Upper lobe of left lung (tissue), 6 donors: ENCODE results near the gene MAN1A1. TPM values are rescaled to one million over a fixed set of nuclear protein-coding genes. Genes with fewer than 3 reads are reported as not detected.
"Not testable (repeated sequence)": the region's sequence is repeated elsewhere in the genome, so short reads cannot be mapped to it uniquely, and the experiment has no call there.

Experiments used
- ATAC-seq, 2 donors: fragments of 200-7000 bp; cut with Tn5 transposase; one replicate each; pipeline ENCODE4 v1.9.1; 2022; ENCODE audit warnings: mild to moderate bottlenecking in 2 of 2, moderate library complexity in 2 of 2; ENCODE audit not compliant: low FRiP score in 2 of 2
- DNase-seq, 2 donors: peaks; one replicate each; pipeline ENCODE4 v3.0.0-alpha.2; 2019 to 2020
- H3K27ac ChIP-seq, 4 donors: fragments of 200-600 bp; sonication (generic); one replicate each; pipeline ENCODE4 v1.5.1; 2016 to 2019
- H3K27me3 ChIP-seq, 4 donors: fragments of 200-600 bp; sonication (generic); one replicate each; pipeline ENCODE4 v1.5.1; 2017 to 2019
- H3K36me3 ChIP-seq, 4 donors: fragments of 200-600 bp; sonication (generic); one replicate each; pipeline ENCODE4 v1.5.1; 2016 to 2019
- H3K4me1 ChIP-seq, 4 donors: fragments of 200-600 bp; sonication (generic); one replicate each; pipeline ENCODE4 v1.5.1; 2018 to 2019
- H3K4me3 ChIP-seq, 4 donors: fragments of 200-600 bp; sonication (generic); one replicate each; pipeline ENCODE4 v1.5.1; 2017 to 2019; ENCODE audit warnings: mild to moderate bottlenecking in 2 of 4, moderate library complexity in 1 of 4
- H3K9me3 ChIP-seq, 4 donors: fragments of 200-600 bp; sonication (generic); one replicate each; pipeline ENCODE4 v1.5.1; 2018 to 2019
- CTCF ChIP-seq, 6 experiments: fragments of 450-650 bp in 4 of 6; fragments of 200-600 bp in 2 of 6; sonication (generic) in 2 of 6; IDR thresholded peaks; one replicate each; pipeline ENCODE4 v1.5.1; 2016 to 2019; ENCODE audit warnings: antibody characterized with exemption in 6 of 6
- EP300 ChIP-seq, 4 donors: sonication (generic); formaldehyde crosslinking; IDR thresholded peaks; one replicate each; pipeline ENCODE4 v1.5.1; 2017; ENCODE audit warnings: antibody characterized with exemption in 4 of 4, control low read depth in 2 of 4
- POLR2A ChIP-seq, 4 donors: fragments of 450-650 bp; IDR thresholded peaks; one replicate each; pipeline ENCODE4 v1.5.1; 2016 to 2017; ENCODE audit warnings: antibody characterized with exemption in 4 of 4, mild to moderate bottlenecking in 2 of 4
- POLR2AphosphoS5 ChIP-seq, 2 donors: sonication (generic); formaldehyde crosslinking; IDR thresholded peaks; one replicate each; pipeline ENCODE4 v1.5.1; 2017; ENCODE audit warnings: antibody characterized with exemption in 2 of 2
- WGBS, 2 donors: methylation state at CpG; one replicate each; pipeline ENCODE4 v1.1.5; 2017 to 2018; 5-methylcytosine and 5-hydroxymethylcytosine counted together
- total RNA-seq, 6 donors: library from RNA; depleted of rRNA in 4 of 6; stranded (reverse); fragments of >200 nt in 4 of 6; gene quantifications; one replicate each; pipeline versions ENCODE4 v1.1.0 to v1.2.1, GENCODE V29; 2016 to 2021
- donor health status: DM: no; HTN: no; CAD: no; lungs with moderate emphysema.
- donor health status: DM: no; HTN: yes; CAD: no; lungs with severe emphysema.

MAN1A1 gene
- total RNA-seq, 6 donors from 2014 or later: 61.8 to 98.6 (median 79.1) TPM

- Histone ChIP-seq H3K9me3 (peaks cover 0 to 4% (median 0%) of the 10 kb centered on the region in 4 donors), H3K4me3 (no peak overlapping the region), H3K36me3 (no peaks in the 10 kb centered on the region), H3K27ac (no peak overlapping the region), H3K4me1 (no peaks in the 10 kb centered on the region), H3K27me3 (no peaks in the 10 kb centered on the region)
- DNase-seq: no peak
- no peak for ATAC-seq
- TF ChIP-seq CTCF (IDR thresholded peaks at IDR 0.05) (no peak), POLR2A (IDR thresholded peaks at IDR 0.05) (no peak), POLR2AphosphoS5 (IDR thresholded peaks at IDR 0.05) (no peak)
These were observed 34.9 kb upstream of the MAN1A1 start for GRCh38 chr6:119384444-119384843.

- ATAC-seq (no peak), DNase-seq (no peak)
- no peaks in the 10 kb centered on the region for H3K36me3 ChIP-seq
- no peak overlapping the region for H3K27ac ChIP-seq
- H3K9me3 ChIP-seq: no peaks in the 10 kb centered on the region
- TF ChIP-seq CTCF (IDR thresholded peaks at IDR 0.05): no peak
- no peak for TF ChIP-seq POLR2A (IDR thresholded peaks at IDR 0.05)
- no peak for TF ChIP-seq EP300 (IDR thresholded peaks at IDR 0.05)
- no peak for TF ChIP-seq POLR2AphosphoS5 (IDR thresholded peaks at IDR 0.05)
- H3K4me3 ChIP-seq: no peak overlapping the region
- H3K27me3 ChIP-seq: no peaks in the 10 kb centered on the region
- no peaks in the 10 kb centered on the region for H3K4me1 ChIP-seq
These were observed 30.2 kb upstream of the MAN1A1 start for GRCh38 chr6:119379809-119380208.

- H3K9me3 ChIP-seq, H3K27me3 ChIP-seq, H3K4me1 ChIP-seq, H3K27ac ChIP-seq, H3K4me3 ChIP-seq, ATAC-seq, DNase-seq, H3K36me3 ChIP-seq: not testable (repeated sequence)
- WGBS, 2 donors: 88 to 100% methylated on average over 1 of the region's 1 CpG
These were observed 27.5 kb upstream of the MAN1A1 start for GRCh38 chr6:119377043-119377442.

- no peaks in the 10 kb centered on the region for H3K27me3 ChIP-seq
- no peak overlapping the region for H3K4me3 ChIP-seq
- no peak overlapping the region for H3K27ac ChIP-seq
- no peaks in the 10 kb centered on the region for H3K9me3 ChIP-seq
- no peaks in the 10 kb centered on the region for H3K36me3 ChIP-seq
- ATAC-seq: no peak
- 90 to 95% methylated on average over 3 of the region's 3 CpGs for WGBS, 2 donors
- TF ChIP-seq POLR2A (IDR thresholded peaks at IDR 0.05): no peak
- TF ChIP-seq EP300 (IDR thresholded peaks at IDR 0.05): no peak
- no peak for TF ChIP-seq CTCF (IDR thresholded peaks at IDR 0.05)
- no peak for TF ChIP-seq POLR2AphosphoS5 (IDR thresholded peaks at IDR 0.05)
- no peaks in the 10 kb centered on the region for H3K4me1 ChIP-seq
- no peak for DNase-seq
These were observed 20.5 kb upstream of the MAN1A1 start for GRCh38 chr6:119370080-119370479.

GRCh38 chr6:119368921-119369320, 19.4 kb upstream of the MAN1A1 start:
- H3K4me3 ChIP-seq: no peak overlapping the region
- no peaks in the 10 kb centered on the region for H3K9me3 ChIP-seq
- no peak overlapping the region for H3K27ac ChIP-seq
- DNase-seq (no peak), ATAC-seq (no peak)
- H3K36me3 ChIP-seq: no peaks in the 10 kb centered on the region
- no peaks in the 10 kb centered on the region for H3K4me1 ChIP-seq
- no peaks in the 10 kb centered on the region for H3K27me3 ChIP-seq
- WGBS, 2 donors: 73 to 85% methylated on average over 6 of the region's 6 CpGs
- TF ChIP-seq CTCF (IDR thresholded peaks at IDR 0.05) (no peak), EP300 (IDR thresholded peaks at IDR 0.05) (no peak)
